Measurements from ENCODE around the gene PAK1.

GRCh38 chr11:77311701-77312100 lies 162.2 kb downstream of the PAK1 start:
- TF ChIP-seq CTCF (optimal IDR thresholded peaks at IDR 0.05 in 1 of 3, IDR thresholded peaks at IDR 0.05 in 1 of 3, conservative IDR thresholded peaks at IDR 0.05 in 1 of 3; ENCODE audit: extremely low read depth in 1 of 3, insufficient read depth in 2 of 3, low read length in 3 of 3), result no peak
- no peak for TF ChIP-seq EZH2 (IDR thresholded peaks at IDR 0.05; ENCODE audit: low read length)
